Large intestine (tissue), 3 donors: ENCODE results near the gene ACAA2. TPM values are rescaled to one million over a fixed set of nuclear protein-coding genes. Genes with fewer than 3 reads are reported as not detected.

Source experiments
- DNase-seq, 2 donors: peaks; one replicate each; pipeline versions ENCODE4 v3.0.0 to v3.0.0-alpha.2; 2013
- H3K27ac ChIP-seq: one replicate; pipeline ENCODE4 v1.5.1; 2013; ENCODE audit warnings: low read length
- H3K27me3 ChIP-seq: 2 replicates; pipeline ENCODE4 v1.6.1; 2013; ENCODE audit warnings: low read length; ENCODE audit not compliant: control insufficient read depth, insufficient read depth
- H3K36me3 ChIP-seq: 2 replicates; pipeline ENCODE4 v1.6.1; 2013; ENCODE audit warnings: low read length; ENCODE audit not compliant: control insufficient read depth, insufficient read depth
- H3K4me1 ChIP-seq: one replicate; pipeline ENCODE4 v1.6.1; 2013; ENCODE audit warnings: low read length; ENCODE audit not compliant: control insufficient read depth, insufficient read depth
- H3K4me3 ChIP-seq: one replicate; pipeline ENCODE4 v1.5.1; 2013; ENCODE audit warnings: low read length
- H3K9me3 ChIP-seq: one replicate; pipeline ENCODE4 v1.6.1; 2013; ENCODE audit warnings: mild to moderate bottlenecking, low read depth, low read length, moderate library complexity; ENCODE audit not compliant: control insufficient read depth
- WGBS: methylation state at CpG from one replicate; pipeline ENCODE4 v1.1.5; 2013; ENCODE audit warnings: low lambda C conversion rate; ENCODE audit not compliant: insufficient coverage; 5-methylcytosine and 5-hydroxymethylcytosine counted together
- polyA plus RNA-seq: library from polyadenylated mRNA; unstranded; fragments of 120-200 nt; gene quantifications from one replicate; pipeline ENCODE4 v1.2.1, GENCODE V29; 2013

The ACAA2 gene
- polyA plus RNA-seq, 1 donor = 88.7 TPM

- H3K4me3 ChIP-seq = no peak overlapping the region
- no peaks in the 10 kb centered on the region for H3K27me3 ChIP-seq
- no CpG with 5 or more reads among the region's 7 CpGs for WGBS
- H3K4me1 ChIP-seq = peaks cover 30% of the 10 kb centered on the region
- H3K36me3 ChIP-seq = peaks cover 26% of the 10 kb centered on the region
- no peak overlapping the region for H3K27ac ChIP-seq
- H3K9me3 ChIP-seq = no peaks in the 10 kb centered on the region
- no peak for DNase-seq
Measured at GRCh38 chr18:49855711-49856415, 42.5 kb upstream of the ACAA2 start.

- Histone ChIP-seq H3K36me3 (peaks cover 26% of the 10 kb centered on the region), H3K27ac (no peak overlapping the region), H3K9me3 (no peaks in the 10 kb centered on the region), H3K27me3 (no peaks in the 10 kb centered on the region), H3K4me1 (peaks cover 27% of the 10 kb centered on the region), H3K4me3 (no peak overlapping the region)
- DNase-seq = no peak
- WGBS = 82% methylated on average over 2 of the region's 3 CpGs
Measured at GRCh38 chr18:49854681-49855080, 41.3 kb upstream of the ACAA2 start.

- Histone ChIP-seq H3K36me3 (peaks cover 26% of the 10 kb centered on the region), H3K4me3 (no peak overlapping the region), H3K4me1 (peaks cover 27% of the 10 kb centered on the region), H3K27me3 (no peaks in the 10 kb centered on the region), H3K27ac (no peak overlapping the region), H3K9me3 (no peaks in the 10 kb centered on the region)
- no CpG with 5 or more reads among the region's 8 CpGs for WGBS
- DNase-seq = no peak
Measured at GRCh38 chr18:49853436-49853835, 40.1 kb upstream of the ACAA2 start.

GRCh38 chr18:49853011-49853410 lies 39.7 kb upstream of the ACAA2 start:
- no peak overlapping the region for H3K4me3 ChIP-seq
- peaks cover 31% of the 10 kb centered on the region for H3K36me3 ChIP-seq
- WGBS = 80% methylated on average over 1 of the region's 7 CpGs
- H3K27ac ChIP-seq = no peak overlapping the region
- no peaks in the 10 kb centered on the region for H3K27me3 ChIP-seq
- no peak for DNase-seq
- peaks cover 25% of the 10 kb centered on the region for H3K4me1 ChIP-seq
- H3K9me3 ChIP-seq = no peaks in the 10 kb centered on the region

- no peaks in the 10 kb centered on the region for H3K27me3 ChIP-seq
- WGBS = no CpG with 5 or more reads among the region's 4 CpGs
- no peak overlapping the region for H3K4me3 ChIP-seq
- DNase-seq = no peak
- H3K9me3 ChIP-seq = no peaks in the 10 kb centered on the region
- peaks cover 43% of the 10 kb centered on the region for H3K36me3 ChIP-seq
- H3K4me1 ChIP-seq = peaks cover 23% of the 10 kb centered on the region
- H3K27ac ChIP-seq = no peak overlapping the region
Measured at GRCh38 chr18:49851624-49852023, 38.3 kb upstream of the ACAA2 start.

DNA sequence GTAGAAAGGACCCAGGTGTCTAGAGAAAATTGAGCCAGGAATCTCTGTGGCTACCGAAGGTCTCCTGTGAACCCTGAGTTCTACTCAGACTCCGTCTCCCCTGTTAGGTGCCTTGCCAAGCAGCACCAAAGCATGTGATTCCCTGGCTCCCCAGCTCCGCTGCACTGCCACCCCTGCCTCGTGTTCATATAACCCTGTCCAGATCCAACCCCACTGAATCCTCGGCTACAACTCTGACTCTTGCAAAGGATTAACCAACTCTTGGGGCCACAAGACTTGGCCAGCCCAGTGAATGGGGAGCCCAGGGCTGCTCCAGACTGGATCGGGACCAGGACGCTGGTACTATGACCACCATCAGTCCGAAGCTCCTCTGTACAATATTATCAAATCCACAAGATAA lies 37.3 kb upstream of the ACAA2 start:
- Histone ChIP-seq H3K4me3 (no peak overlapping the region), H3K9me3 (no peaks in the 10 kb centered on the region), H3K36me3 (peaks cover 43% of the 10 kb centered on the region), H3K27me3 (no peaks in the 10 kb centered on the region), H3K4me1 (peaks cover 23% of the 10 kb centered on the region), H3K27ac (no peak overlapping the region)
- no peak for DNase-seq
- WGBS = no CpG with 5 or more reads among the region's 8 CpGs

- WGBS = no CpG with 5 or more reads among the region's 14 CpGs
- Histone ChIP-seq H3K36me3 (peaks cover 50% of the 10 kb centered on the region), H3K9me3 (no peaks in the 10 kb centered on the region), H3K27ac (peak overlapping the region; percentile 92), H3K4me1 (peaks cover 23% of the 10 kb centered on the region), H3K27me3 (no peaks in the 10 kb centered on the region), H3K4me3 (peak overlapping the region; percentile 12)
- DNase-seq = peak; percentile 96 to 98
Measured at GRCh38 chr18:49849331-49850217, 36.2 kb upstream of the ACAA2 start.

DNA sequence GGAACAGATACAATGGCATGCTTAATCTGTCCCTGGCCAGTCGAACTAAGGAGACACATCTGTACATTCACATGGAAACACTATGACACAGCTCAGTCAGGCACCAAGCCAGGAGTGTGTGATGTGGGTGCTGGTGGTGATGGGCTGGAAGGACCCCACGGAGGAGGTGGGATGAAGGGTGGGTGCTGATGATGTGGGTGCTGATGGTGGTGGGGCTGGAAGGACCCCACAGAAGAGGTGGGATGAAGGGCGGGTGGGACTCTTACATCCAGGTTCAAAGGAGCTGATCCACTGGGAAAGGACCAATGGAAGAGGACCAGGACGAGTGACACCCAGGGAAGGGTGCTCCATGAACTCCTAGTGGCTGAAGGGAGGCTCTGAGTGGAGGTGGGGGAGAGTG lies 34.8 kb upstream of the ACAA2 start:
- WGBS = 100% methylated on average over 1 of the region's 4 CpGs
- DNase-seq = no peak

GRCh38 chr18:49847524-49847923 lies 34.2 kb upstream of the ACAA2 start:
- peaks cover 23% of the 10 kb centered on the region for H3K4me1 ChIP-seq
- no CpG with 5 or more reads among the region's 8 CpGs for WGBS
- H3K27me3 ChIP-seq = no peaks in the 10 kb centered on the region
- H3K9me3 ChIP-seq = no peaks in the 10 kb centered on the region
- H3K36me3 ChIP-seq = peaks cover 59% of the 10 kb centered on the region
- H3K4me3 ChIP-seq = no peak overlapping the region
- no peak for DNase-seq
- no peak overlapping the region for H3K27ac ChIP-seq

More for the DNA sequence above, 34.8 kb upstream of the ACAA2 start:
- H3K36me3 ChIP-seq = peaks cover 56% of the 10 kb centered on the region
- peaks cover 23% of the 10 kb centered on the region for H3K4me1 ChIP-seq
- no peak overlapping the region for H3K27ac ChIP-seq
- H3K27me3 ChIP-seq = no peaks in the 10 kb centered on the region
- no peaks in the 10 kb centered on the region for H3K9me3 ChIP-seq
- no peak overlapping the region for H3K4me3 ChIP-seq

- no CpG with 5 or more reads among the region's 10 CpGs for WGBS
- peaks cover 62% of the 10 kb centered on the region for H3K36me3 ChIP-seq
Measured at GRCh38 chr18:49846718-49847470, 33.6 kb upstream of the ACAA2 start.

More at GRCh38 chr18:49846718-49847470, 33.6 kb upstream of the ACAA2 start:
- Histone ChIP-seq H3K9me3 (no peaks in the 10 kb centered on the region), H3K27ac (no peak overlapping the region), H3K27me3 (no peaks in the 10 kb centered on the region), H3K4me3 (no peak overlapping the region), H3K4me1 (peaks cover 23% of the 10 kb centered on the region)
- DNase-seq = no peak
